HCT116 (cell line): ENCODE measurements around the gene RDH14.

Experiments used
- CTCF ChIP-seq, 3 experiments: fragments of 200-600 bp in 1 of 3; sonication (generic) in 1 of 3; IDR thresholded peaks in 2 of 3; conservative IDR thresholded peaks in 1 of 3; 2 replicates each; pipeline ENCODE4 v1.5.1; 2012 to 2017; ENCODE audit warnings: low read depth in 2 of 3, low read length in 2 of 3, antibody characterized with exemption in 1 of 3, borderline replicate concordance in 1 of 3, control low read depth in 1 of 3, mild to moderate bottlenecking in 1 of 3, mixed read lengths in 1 of 3, mixed run types in 1 of 3, moderate library complexity in 1 of 3; ENCODE audit not compliant: insufficient read depth in 1 of 3
- EZH2 ChIP-seq: fragments of 200-600 bp; sonication (generic); IDR thresholded peaks from 2 replicates; pipeline ENCODE4 v1.6.1; 2017; ENCODE audit warnings: antibody characterized with exemption, mixed run types
- FOSL1 ChIP-seq: IDR thresholded peaks from 2 replicates; pipeline ENCODE4 v1.6.1; 2012; ENCODE audit warnings: low read depth
- POLR2A ChIP-seq: IDR thresholded peaks from 2 replicates; pipeline ENCODE4 v1.7.0; 2011; ENCODE audit warnings: borderline replicate concordance; ENCODE audit not compliant: insufficient read depth, insufficient read length; ENCODE audit errors: extremely low read depth
- POLR2AphosphoS5 ChIP-seq: IDR thresholded peaks from 2 replicates; pipeline ENCODE4 v1.6.1; 2011; ENCODE audit warnings: mild to moderate bottlenecking, low read depth, low read length, moderate library complexity
- RAD21 ChIP-seq: IDR thresholded peaks from 2 replicates; pipeline ENCODE4 v1.6.1; 2012; ENCODE audit warnings: low read depth, mild to moderate bottlenecking
- TCF7L2 ChIP-seq: IDR thresholded peaks from 2 replicates; pipeline ENCODE4 v1.7.0; 2011; ENCODE audit warnings: borderline replicate concordance, inconsistent platforms; ENCODE audit not compliant: insufficient read depth, insufficient read length; ENCODE audit errors: extremely low read depth

GRCh38 chr2:18517386-18517785 lies 43.1 kb downstream of the RDH14 start:
- TF ChIP-seq POLR2AphosphoS5 (no peak), RAD21 (no peak), FOSL1 (no peak), CTCF (IDR thresholded peaks at IDR 0.05 in 2 of 3, conservative IDR thresholded peaks at IDR 0.05 in 1 of 3; ENCODE audit: borderline replicate concordance in 1 of 3, insufficient read depth in 1 of 3, low read depth in 2 of 3, low read length in 2 of 3) (no peak), POLR2A (no peak), TCF7L2 (no peak), EZH2 (no peak)
